Esophagus squamous epithelium (tissue), 4 donors: ENCODE results near the gene OPA3.

Experiments
- CTCF ChIP-seq, 6 experiments: fragments of 450-650 bp in 4 of 6; fragments of 200-600 bp in 2 of 6; sonication (generic) in 2 of 6; IDR thresholded peaks; one replicate each; pipeline ENCODE4 v1.5.1; 2016 to 2019; ENCODE audit warnings: antibody characterized with exemption in 6 of 6, mild to moderate bottlenecking in 4 of 6, moderate library complexity in 4 of 6
- POLR2A ChIP-seq, 4 donors: fragments of 450-650 bp; IDR thresholded peaks; one replicate each; pipeline ENCODE4 v1.6.1; 2017; ENCODE audit warnings: antibody characterized with exemption in 4 of 4, mild to moderate bottlenecking in 4 of 4, moderate library complexity in 3 of 4

- TF ChIP-seq CTCF (IDR thresholded peaks at IDR 0.05) (no peak), POLR2A (IDR thresholded peaks at IDR 0.05) (no peak)
Observed at GRCh38 chr19:45505996-45506245, 78.7 kb downstream of the OPA3 start.
